HT1080 (cell line): ENCODE results near the gene UNC13C. TPM values are rescaled to one million over a fixed set of nuclear protein-coding genes. Genes with fewer than 3 reads are reported as not detected.

ENCODE experiments used
- DNase-seq: peaks from one replicate; pipeline ENCODE4 v3.0.0-alpha.2; 2015; ENCODE audit warnings: low read depth
- total RNA-seq: library from RNA; depleted of rRNA; stranded (reverse); fragments of >200 nt; shearing (Covaris generic); gene quantifications from 2 replicates; pipeline ENCODE4 v1.2.3, GENCODE V29; 2014

Gene UNC13C
- total RNA-seq, 1 experiment from 2014 or later, result 0.03 TPM

GRCh38 chr15:54289590-54290136 lies 311.4 kb downstream of the UNC13C start:
- peak; percentile 7 for DNase-seq

- DNase-seq, result no peak
Measured at GRCh38 chr15:54298396-54298795, 320.2 kb downstream of the UNC13C start.

GRCh38 chr15:54304321-54304720 lies 326.1 kb downstream of the UNC13C start:
- peak; percentile 36 for DNase-seq

DNA sequence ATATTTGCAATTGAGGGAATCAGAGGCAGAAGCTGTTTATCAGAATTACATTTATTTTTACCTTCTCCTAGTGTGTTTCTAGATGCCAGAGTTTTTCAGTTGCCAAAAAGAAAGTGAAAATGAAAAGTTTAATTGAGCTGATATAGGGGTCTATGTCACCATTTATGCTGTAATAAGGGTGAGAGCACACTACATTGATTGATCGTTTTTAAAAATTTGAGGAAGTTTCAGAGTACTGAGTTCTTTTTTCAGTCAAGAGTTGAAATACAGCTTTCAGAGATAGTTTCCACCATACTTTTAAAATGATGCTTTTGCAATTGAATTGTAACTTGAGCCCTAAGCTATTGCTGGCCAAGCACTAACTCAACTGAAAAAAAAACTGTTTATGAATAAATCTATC lies 326.9 kb downstream of the UNC13C start:
- DNase-seq, result no peak

DNA sequence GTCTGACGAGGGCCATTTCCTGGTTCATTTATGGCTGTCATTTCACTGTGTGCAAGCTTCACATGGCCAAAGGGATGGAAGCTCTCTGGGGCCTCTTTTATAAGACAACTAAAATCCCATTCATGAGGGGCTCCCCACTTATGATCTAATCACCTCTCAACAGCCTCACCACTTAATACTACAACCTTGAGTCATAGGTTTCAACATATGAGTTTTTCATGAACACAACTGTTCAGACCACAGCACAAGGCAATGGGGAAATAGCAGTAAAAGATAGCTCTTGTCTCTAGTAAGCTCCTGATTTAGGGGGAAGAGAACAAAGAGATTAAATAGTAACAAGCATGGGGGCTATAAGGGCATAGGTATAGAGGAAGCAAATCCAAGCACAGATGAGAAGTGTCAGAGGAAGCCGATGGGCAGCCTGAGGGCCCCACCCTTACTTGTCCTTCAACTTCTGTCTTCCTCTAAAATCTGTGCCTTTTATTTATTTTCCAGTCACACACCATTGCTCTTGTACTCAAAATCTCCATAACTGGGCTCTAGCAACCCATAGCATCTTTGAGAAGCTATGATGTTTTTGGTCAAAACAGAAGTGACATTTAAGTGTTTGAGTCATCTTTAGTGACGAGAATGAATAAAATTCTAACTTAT lies 329.1 kb downstream of the UNC13C start:
- DNase-seq, result no peak

DNA sequence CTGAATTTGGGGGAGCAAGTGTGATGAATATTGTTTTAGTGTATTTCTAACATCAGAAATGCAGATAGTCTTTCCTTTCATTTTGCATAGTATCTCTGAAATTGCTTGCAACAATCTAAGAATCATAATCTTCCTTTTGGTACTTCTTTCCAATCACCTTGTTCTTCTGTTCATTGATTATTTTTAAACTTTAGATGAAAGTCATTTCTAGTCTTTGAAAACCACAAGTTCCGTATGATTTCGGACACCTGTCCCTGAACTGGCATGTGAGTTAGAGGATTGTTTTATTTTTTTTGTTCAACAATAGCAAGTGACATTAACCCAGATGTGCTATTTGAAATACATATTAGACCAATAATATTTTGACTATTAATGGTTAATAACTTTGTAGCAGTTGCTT lies 329.7 kb downstream of the UNC13C start:
- DNase-seq, result no peak

GRCh38 chr15:54312528-54312927 lies 334.3 kb downstream of the UNC13C start:
- no peak for DNase-seq

DNA sequence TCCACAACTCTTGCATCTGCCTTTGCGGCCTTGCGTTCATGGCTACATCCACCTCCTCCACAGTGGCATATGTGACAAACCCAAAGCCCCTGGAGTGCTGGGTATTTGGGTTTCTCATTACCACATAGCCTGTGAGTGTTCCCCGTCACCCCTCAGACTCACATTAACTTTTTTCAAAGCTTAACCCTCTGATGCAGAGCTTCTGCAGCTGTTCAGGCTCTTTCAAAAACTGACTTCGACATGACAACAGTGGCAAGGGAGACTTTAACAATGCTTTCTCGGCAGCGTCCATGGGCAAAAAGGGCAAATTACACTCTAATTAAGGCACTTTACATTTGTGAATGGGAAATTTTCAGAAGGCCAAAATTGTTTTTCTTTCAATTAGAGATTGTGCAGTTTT lies 343.2 kb downstream of the UNC13C start:
- DNase-seq, result no peak

- no peak for DNase-seq
Measured at GRCh38 chr15:54322341-54322740, 344.1 kb downstream of the UNC13C start.

DNA sequence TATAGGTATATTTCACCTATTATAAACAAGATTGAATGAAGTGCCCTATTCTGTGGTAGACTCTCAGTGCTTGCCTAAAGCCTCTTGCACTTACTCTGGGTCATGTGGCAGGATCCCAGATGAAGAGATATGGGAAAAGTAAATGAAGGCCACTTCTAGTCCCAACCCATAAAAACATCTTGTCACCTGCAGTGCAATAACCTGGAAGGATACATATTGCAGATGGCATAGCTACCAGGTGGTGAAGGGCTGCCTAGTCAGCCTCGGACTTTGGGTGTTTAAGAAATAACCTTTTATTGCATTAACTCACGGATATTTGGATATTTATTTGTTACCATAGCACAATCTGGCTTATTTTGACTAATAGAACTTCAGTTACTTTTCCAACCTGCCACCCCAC lies 367.1 kb downstream of the UNC13C start:
- no peak for DNase-seq

GRCh38 chr15:54345827-54346226 lies 367.6 kb downstream of the UNC13C start:
- DNase-seq, result no peak

DNA sequence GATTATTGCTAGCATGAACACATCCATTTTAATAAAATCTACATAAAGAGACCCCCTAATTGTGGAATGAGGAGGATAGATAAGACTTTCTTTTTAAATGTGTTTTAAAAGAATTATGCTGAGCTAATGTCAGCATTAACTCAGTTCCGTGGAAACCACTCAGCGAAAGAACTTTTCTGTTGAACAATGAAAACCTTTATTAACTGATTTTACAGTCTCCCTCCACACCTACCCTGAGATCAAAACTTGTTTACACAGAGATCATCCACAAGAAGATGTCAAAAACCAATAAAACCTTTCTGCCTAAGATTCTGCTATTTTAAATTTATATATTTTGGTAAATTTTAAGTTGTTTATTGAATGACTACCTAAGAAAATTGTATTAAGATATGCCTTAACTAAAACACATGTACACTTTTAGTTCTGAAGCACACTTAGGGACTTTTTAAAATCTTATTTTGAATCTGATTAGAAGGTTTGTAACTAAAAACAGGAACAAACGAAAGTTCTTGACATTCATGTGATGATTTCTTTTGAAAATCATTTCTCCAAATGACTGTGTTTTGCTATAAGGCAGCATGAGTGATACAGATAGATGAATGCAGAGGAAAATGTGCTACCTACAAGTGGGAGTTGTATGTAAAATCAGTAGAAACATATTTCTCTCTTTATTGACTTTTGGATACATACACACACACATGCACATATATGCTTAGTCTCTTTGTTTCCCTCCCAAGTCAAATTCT lies 369.0 kb downstream of the UNC13C start:
- no peak for DNase-seq

DNA sequence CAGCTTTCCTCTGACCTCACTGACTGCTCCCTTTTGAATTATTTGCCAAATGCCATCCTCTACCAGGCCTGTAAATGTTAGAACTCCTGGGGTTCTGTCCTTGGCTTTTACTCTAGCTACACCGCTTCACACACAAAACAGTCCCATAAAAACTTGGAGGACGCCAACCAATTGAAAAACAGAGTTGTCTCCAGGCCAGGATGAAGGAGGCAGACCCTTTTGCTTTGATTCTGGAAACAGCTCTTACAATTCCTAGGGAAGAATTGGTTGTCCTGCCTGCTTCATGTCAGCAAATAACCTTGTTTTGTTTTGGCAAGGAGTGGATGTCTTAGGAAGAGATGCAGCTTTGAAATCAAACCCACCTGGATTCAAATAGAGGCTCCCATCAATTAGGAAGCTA lies 375.5 kb downstream of the UNC13C start:
- no peak for DNase-seq

DNA sequence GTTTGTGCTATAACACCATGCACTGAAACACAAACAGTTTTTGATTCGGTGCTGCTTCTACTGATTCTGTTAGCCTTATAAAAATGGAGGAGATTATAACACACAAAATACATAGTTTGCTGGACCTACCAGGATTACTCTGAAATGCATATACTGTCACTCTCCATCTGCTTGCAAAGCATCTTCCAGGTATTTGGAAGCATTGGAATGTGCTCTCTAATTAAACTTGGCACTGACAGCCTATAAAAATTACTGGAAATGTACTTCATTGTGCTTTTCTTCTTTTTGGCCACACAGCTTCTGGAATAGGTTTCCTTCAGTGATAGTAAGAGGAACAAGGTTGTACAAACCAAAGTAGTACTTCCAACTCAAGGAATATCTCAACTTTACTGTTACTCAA lies 376.1 kb downstream of the UNC13C start:
- DNase-seq, result no peak

- no peak for DNase-seq
Measured at GRCh38 chr15:54364961-54365360, 386.7 kb downstream of the UNC13C start.

- DNase-seq, result no peak
Measured at GRCh38 chr15:54373332-54373731, 395.1 kb downstream of the UNC13C start.

DNA sequence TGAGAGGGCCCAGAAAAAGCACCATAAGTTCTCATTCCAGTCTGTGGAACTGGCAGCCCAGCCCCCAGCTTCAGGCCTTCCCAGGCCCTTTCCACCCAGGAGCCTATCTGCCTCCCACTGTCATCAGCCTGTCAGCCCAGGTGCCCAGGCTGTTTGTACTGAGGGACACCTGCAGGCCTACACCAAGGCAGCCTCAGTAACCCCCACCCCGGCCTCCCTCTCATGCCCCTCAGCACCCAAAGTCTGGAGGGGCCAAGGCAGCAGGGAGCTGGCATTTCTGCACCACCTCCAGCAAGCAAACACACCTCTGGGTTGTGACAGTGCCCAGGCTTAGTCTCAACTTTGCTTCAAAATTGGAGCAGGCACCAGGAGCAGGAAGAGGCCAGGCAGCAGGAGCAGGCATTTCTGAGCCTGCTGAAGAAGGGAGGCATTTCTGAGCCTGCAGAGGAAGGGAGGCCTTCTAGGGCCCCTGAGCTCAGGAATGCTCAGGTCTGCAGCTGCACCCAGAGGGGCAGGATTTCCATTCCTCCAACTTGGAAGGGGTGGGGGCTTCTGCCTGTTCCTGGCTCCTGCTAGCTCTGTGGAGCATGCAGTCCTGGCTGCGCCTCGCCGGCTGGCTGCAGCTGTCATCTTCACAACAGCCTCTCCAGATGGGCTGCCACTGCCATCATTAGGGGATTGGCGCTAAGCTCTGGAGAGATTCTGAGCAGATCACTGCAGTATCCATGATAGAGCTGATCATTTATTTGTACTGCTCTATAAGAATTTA lies 396.1 kb downstream of the UNC13C start:
- no peak for DNase-seq

- peak; percentile 42 for DNase-seq
Measured at GRCh38 chr15:54387799-54388198, 409.6 kb downstream of the UNC13C start.

GRCh38 chr15:54388746-54389145 lies 410.5 kb downstream of the UNC13C start:
- no peak for DNase-seq

GRCh38 chr15:54410481-54410880 lies 432.2 kb downstream of the UNC13C start:
- DNase-seq, result no peak

DNA sequence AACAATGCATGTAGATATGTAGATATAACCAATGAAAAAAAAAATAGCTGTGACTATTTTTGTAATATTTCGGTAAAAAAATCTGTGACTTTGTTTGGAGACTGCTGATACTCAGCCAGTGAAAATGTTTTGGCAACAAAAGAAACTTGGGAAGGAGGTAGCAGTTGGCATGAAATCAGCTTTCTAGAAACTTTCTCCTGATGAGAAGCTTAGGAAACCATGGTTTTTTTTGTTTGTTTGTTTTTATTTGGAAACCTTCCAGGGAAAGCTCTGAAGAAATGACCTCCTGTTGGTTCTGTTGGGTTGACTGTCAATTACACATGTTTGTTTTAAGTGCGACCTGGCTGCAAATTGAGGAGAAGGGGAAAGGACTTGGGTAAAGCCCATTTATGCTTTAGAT lies 445.9 kb downstream of the UNC13C start:
- no peak for DNase-seq

DNA sequence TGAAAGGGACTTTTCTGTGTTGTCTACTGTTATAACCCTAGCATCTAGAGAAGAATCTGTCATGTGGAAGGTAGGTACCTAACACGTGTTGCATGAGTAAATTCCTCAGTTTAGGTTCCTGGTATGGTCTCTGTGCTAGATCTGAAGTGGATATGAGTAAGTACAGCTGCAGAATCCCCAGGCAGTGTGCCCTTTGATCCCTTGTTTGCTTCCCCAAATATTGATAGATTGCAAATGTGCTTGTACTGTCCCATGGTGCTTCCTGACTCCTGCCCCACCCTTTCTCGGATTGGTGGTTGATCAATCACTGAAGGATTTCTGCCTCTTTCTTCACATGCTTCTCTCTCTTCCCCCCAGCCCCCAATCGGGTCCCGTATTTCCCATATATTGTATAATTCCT lies 450.4 kb downstream of the UNC13C start:
- no peak for DNase-seq
